HG03064 (cell line): Measurements from ENCODE around the gene KLHDC3.
"Not testable (repeated sequence)": the region's sequence is repeated elsewhere in the genome, so short reads cannot be mapped to it uniquely, and the experiment has no call there.

ENCODE experiments used
- ATAC-seq: cut with Tn5 transposase; IDR thresholded peaks from one replicate; pipeline ENCODE4 v1.9.1; 2021; ENCODE audit warnings: low read depth; ENCODE audit not compliant: unreplicated experiment

KLHDC3 gene

GRCh38 chr6:42987533-42988451 is 26.3 kb upstream of the KLHDC3 start:
- ATAC-seq = no peak

- ATAC-seq = no peak
Observed at GRCh38 chr6:42988486-42989020, 25.5 kb upstream of the KLHDC3 start.

- ATAC-seq = no peak
Observed at GRCh38 chr6:42989923-42990322, 24.1 kb upstream of the KLHDC3 start.

GRCh38 chr6:42993445-42993844 is 20.6 kb upstream of the KLHDC3 start:
- no peak for ATAC-seq

- ATAC-seq = no peak
Observed at GRCh38 chr6:42996513-42996912, 17.5 kb upstream of the KLHDC3 start.

- not testable (repeated sequence) for ATAC-seq
Observed at GRCh38 chr6:42998205-42998604, 15.8 kb upstream of the KLHDC3 start.

- ATAC-seq = no peak
Observed at GRCh38 chr6:43001843-43002242, 12.2 kb upstream of the KLHDC3 start.

- no peak for ATAC-seq
Observed at GRCh38 chr6:43005844-43006243, 8.2 kb upstream of the KLHDC3 start.

- no peak for ATAC-seq
Observed at GRCh38 chr6:43006251-43006650, 7.8 kb upstream of the KLHDC3 start.

- no peak for ATAC-seq
Observed at GRCh38 chr6:43007126-43007525, 6.9 kb upstream of the KLHDC3 start.

- ATAC-seq = no peak
Observed at GRCh38 chr6:43009124-43009523, 4.9 kb upstream of the KLHDC3 start.

- ATAC-seq = no peak
Observed at GRCh38 chr6:43011207-43011606, 2.8 kb upstream of the KLHDC3 start.

GRCh38 chr6:43012364-43012763 is 1.7 kb upstream of the KLHDC3 start:
- ATAC-seq = no peak

- ATAC-seq = no peak
Observed at GRCh38 chr6:43013097-43013842, 779 bp upstream of the KLHDC3 start.

GRCh38 chr6:43014434-43014909 is 423 bp downstream of the KLHDC3 start:
- no peak for ATAC-seq

GRCh38 chr6:43016176-43016942 is 2.3 kb downstream of the KLHDC3 start:
- no peak for ATAC-seq

GRCh38 chr6:43016943-43017334 is 2.9 kb downstream of the KLHDC3 start:
- no peak for ATAC-seq

GRCh38 chr6:43019152-43019551 is 5.1 kb downstream of the KLHDC3 start:
- ATAC-seq = no peak

GRCh38 chr6:43020052-43020705 is 6.1 kb downstream of the KLHDC3 start:
- ATAC-seq = no peak

- ATAC-seq = no peak
Observed at GRCh38 chr6:43020847-43021246, 6.8 kb downstream of the KLHDC3 start.
